Trophoblast cell (in vitro differentiated cells and primary cell): ENCODE data around the gene PPFIBP2.

Experiments used
- DNase-seq, 2 donors: peaks; one replicate each; pipeline ENCODE4 v3.0.0-alpha.2; 2016
- H2AFZ ChIP-seq: 2 replicates; pipeline ENCODE4 v1.6.1; 2013; ENCODE audit warnings: low read length, moderate library complexity, mild to moderate bottlenecking; ENCODE audit not compliant: insufficient read depth, poor library complexity
- H2AK5ac ChIP-seq: 2 replicates; pipeline ENCODE4 v1.6.1; 2013; ENCODE audit warnings: mild to moderate bottlenecking, low read length
- H2BK120ac ChIP-seq: 2 replicates; pipeline ENCODE4 v1.6.1; 2013; ENCODE audit warnings: low read length, mild to moderate bottlenecking, moderate library complexity; ENCODE audit not compliant: insufficient read depth, poor library complexity
- H2BK12ac ChIP-seq: 2 replicates; pipeline ENCODE4 v1.6.1; 2013; ENCODE audit warnings: mild to moderate bottlenecking, low read length, moderate library complexity
- H2BK5ac ChIP-seq: 2 replicates; pipeline ENCODE4 v1.6.1; 2013; ENCODE audit warnings: low read length, low read depth, moderate library complexity, mild to moderate bottlenecking; ENCODE audit not compliant: poor library complexity
- H3K14ac ChIP-seq: 2 replicates; pipeline ENCODE4 v1.6.1; 2013; ENCODE audit warnings: mild to moderate bottlenecking, low read length
- H3K18ac ChIP-seq: 2 replicates; pipeline ENCODE4 v1.6.1; 2013; ENCODE audit warnings: mild to moderate bottlenecking, low read length
- H3K23ac ChIP-seq: 2 replicates; pipeline ENCODE4 v1.6.1; 2013; ENCODE audit warnings: low read length
- H3K27ac ChIP-seq: 2 replicates; pipeline ENCODE4 v1.5.1; 2013; ENCODE audit warnings: low read depth, mild to moderate bottlenecking, inconsistent platforms, low read length, moderate library complexity
- H3K27me3 ChIP-seq: 2 replicates; pipeline ENCODE4 v1.6.1; 2013; ENCODE audit warnings: inconsistent platforms, mild to moderate bottlenecking, low read length, moderate library complexity; ENCODE audit not compliant: insufficient read depth
- H3K36me3 ChIP-seq, 2 experiments: 1 replicate in 1 of 2; 2 replicates in 1 of 2; pipeline ENCODE4 v1.6.1; 2013; ENCODE audit warnings: low read length in 2 of 2, mild to moderate bottlenecking in 2 of 2, moderate library complexity in 1 of 2; ENCODE audit not compliant: insufficient read depth in 2 of 2, control insufficient read depth in 1 of 2
- H3K4ac ChIP-seq: 2 replicates; pipeline ENCODE4 v1.6.1; 2013; ENCODE audit warnings: low read depth, mild to moderate bottlenecking, low read length, moderate library complexity
- H3K4me1 ChIP-seq, 2 experiments: 1 replicate in 1 of 2; 2 replicates in 1 of 2; pipeline ENCODE4 v1.6.1; 2013; ENCODE audit warnings: low read length in 2 of 2, mild to moderate bottlenecking in 2 of 2, moderate library complexity in 1 of 2; ENCODE audit not compliant: insufficient read depth in 2 of 2, control insufficient read depth in 1 of 2
- H3K4me2 ChIP-seq: 2 replicates; pipeline ENCODE4 v1.6.1; 2013; ENCODE audit warnings: inconsistent platforms, mild to moderate bottlenecking, low read length, moderate library complexity
- H3K4me3 ChIP-seq: 2 replicates; pipeline ENCODE4 v1.5.1; 2013; ENCODE audit warnings: mild to moderate bottlenecking, low read depth, low read length, inconsistent platforms
- H3K79me1 ChIP-seq: one replicate; pipeline ENCODE4 v1.6.1; 2013; ENCODE audit warnings: low read length
- H3K79me2 ChIP-seq: 2 replicates; pipeline ENCODE4 v1.6.1; 2013; ENCODE audit warnings: low read length, mild to moderate bottlenecking; ENCODE audit not compliant: control insufficient read depth, insufficient read depth, poor library complexity
- H3K9ac ChIP-seq: 2 replicates; pipeline ENCODE4 v1.6.1; 2013; ENCODE audit warnings: mild to moderate bottlenecking, low read length
- H3K9me3 ChIP-seq: 2 replicates; pipeline ENCODE4 v1.6.1; 2013; ENCODE audit warnings: low read depth, mild to moderate bottlenecking, control low read depth, inconsistent platforms, low read length; ENCODE audit not compliant: insufficient read depth
- H4K12ac ChIP-seq: 2 replicates; pipeline ENCODE4 v1.6.1; 2013; ENCODE audit warnings: low read depth, mild to moderate bottlenecking, low read length, moderate library complexity
- H4K8ac ChIP-seq: 2 replicates; pipeline ENCODE4 v1.6.1; 2013; ENCODE audit warnings: low read depth, mild to moderate bottlenecking, low read length, moderate library complexity
- H4K91ac ChIP-seq: one replicate; pipeline ENCODE4 v1.6.1; 2013; ENCODE audit warnings: low read depth, mild to moderate bottlenecking, low read length, moderate library complexity
- WGBS: extraction: QIAGEN DNeasy Blood & Tissue Kit; methylation state at CpG from one replicate; pipeline ENCODE4 v1.1.7; 2013; ENCODE audit warnings: missing lambda C conversion rate; ENCODE audit not compliant: insufficient read length, insufficient coverage; ENCODE audit errors: extremely low coverage; 5-methylcytosine and 5-hydroxymethylcytosine counted together

The PPFIBP2 gene

GRCh38 chr11:7558046-7558445 is 44.2 kb downstream of the PPFIBP2 start:
- H3K9ac ChIP-seq: no peak overlapping the region
- no peak overlapping the region for H4K91ac ChIP-seq
- H3K36me3 ChIP-seq: no peaks in the 10 kb centered on the region
- H3K79me2 ChIP-seq: no peaks in the 10 kb centered on the region
- H3K27ac ChIP-seq: no peak overlapping the region
- no peak for DNase-seq
- no peaks in the 10 kb centered on the region for H3K27me3 ChIP-seq
- no peak overlapping the region for H3K4me3 ChIP-seq
- H2BK120ac ChIP-seq: no peak overlapping the region
- H3K79me1 ChIP-seq: no peaks in the 10 kb centered on the region
- H3K18ac ChIP-seq: no peak overlapping the region
- no peak overlapping the region for H3K4ac ChIP-seq
- H3K4me1 ChIP-seq: peaks cover 2 to 8% of the 10 kb centered on the region in 2 experiments
- no peak overlapping the region for H2AFZ ChIP-seq
- H2BK12ac ChIP-seq: no peak overlapping the region
- H3K23ac ChIP-seq: no peak overlapping the region
- H2BK5ac ChIP-seq: no peak overlapping the region
- no peak overlapping the region for H3K4me2 ChIP-seq
- H4K12ac ChIP-seq: no peak overlapping the region
- no peak overlapping the region for H4K8ac ChIP-seq
- H3K14ac ChIP-seq: no peak overlapping the region
- H2AK5ac ChIP-seq: no peak overlapping the region
- H3K9me3 ChIP-seq: no peaks in the 10 kb centered on the region

- no peak overlapping the region for H4K91ac ChIP-seq
- H3K9ac ChIP-seq: no peak overlapping the region
- H2AFZ ChIP-seq: no peak overlapping the region
- H2AK5ac ChIP-seq: no peak overlapping the region
- H3K36me3 ChIP-seq: no peaks in the 10 kb centered on the region
- no peak overlapping the region for H4K8ac ChIP-seq
- H3K18ac ChIP-seq: no peak overlapping the region
- no peak overlapping the region for H3K27ac ChIP-seq
- no peak overlapping the region for H3K23ac ChIP-seq
- no peak overlapping the region for H2BK120ac ChIP-seq
- H3K4me3 ChIP-seq: no peak overlapping the region
- no peaks in the 10 kb centered on the region for H3K9me3 ChIP-seq
- no peak overlapping the region for H4K12ac ChIP-seq
- H3K27me3 ChIP-seq: no peaks in the 10 kb centered on the region
- H3K79me1 ChIP-seq: no peaks in the 10 kb centered on the region
- no CpG with 5 or more reads among the region's 4 CpGs for WGBS
- H3K79me2 ChIP-seq: no peaks in the 10 kb centered on the region
- no peak overlapping the region for H3K14ac ChIP-seq
- H3K4me1 ChIP-seq: peaks cover 5 to 6% of the 10 kb centered on the region in 2 experiments
- no peak overlapping the region for H3K4me2 ChIP-seq
- H3K4ac ChIP-seq: no peak overlapping the region
- H2BK12ac ChIP-seq: no peak overlapping the region
- no peak overlapping the region for H2BK5ac ChIP-seq
- DNase-seq: no peak
Measured at GRCh38 chr11:7559398-7560283, 45.8 kb downstream of the PPFIBP2 start.

- H3K79me2 ChIP-seq: no peaks in the 10 kb centered on the region
- no peaks in the 10 kb centered on the region for H3K27me3 ChIP-seq
- no peak overlapping the region for H2AFZ ChIP-seq
- no peak overlapping the region for H3K4me3 ChIP-seq
- no peak overlapping the region for H3K23ac ChIP-seq
- no peak overlapping the region for H3K14ac ChIP-seq
- no peak overlapping the region for H3K27ac ChIP-seq
- peaks cover 0 to 4% of the 10 kb centered on the region in 2 experiments for H3K36me3 ChIP-seq
- peaks cover 0 to 3% of the 10 kb centered on the region in 2 experiments for H3K4me1 ChIP-seq
- no peaks in the 10 kb centered on the region for H3K79me1 ChIP-seq
- no peak overlapping the region for H2AK5ac ChIP-seq
- no CpG with 5 or more reads among the region's 2 CpGs for WGBS
- no peak overlapping the region for H3K4ac ChIP-seq
- no peak overlapping the region for H3K9ac ChIP-seq
- H2BK12ac ChIP-seq: no peak overlapping the region
- no peak overlapping the region for H2BK120ac ChIP-seq
- H4K8ac ChIP-seq: no peak overlapping the region
- no peak overlapping the region for H2BK5ac ChIP-seq
- no peak for DNase-seq
- H3K4me2 ChIP-seq: no peak overlapping the region
- H3K9me3 ChIP-seq: no peaks in the 10 kb centered on the region
- no peak overlapping the region for H3K18ac ChIP-seq
- H4K12ac ChIP-seq: no peak overlapping the region
- H4K91ac ChIP-seq: no peak overlapping the region
Measured at GRCh38 chr11:7561562-7561961, 47.8 kb downstream of the PPFIBP2 start.

GRCh38 chr11:7563281-7563680 is 49.5 kb downstream of the PPFIBP2 start:
- Histone ChIP-seq H4K91ac (no peak overlapping the region), H2AK5ac (no peak overlapping the region), H3K36me3 (peaks cover 0 to 4% of the 10 kb centered on the region in 2 experiments), H2BK120ac (no peak overlapping the region), H3K27me3 (no peaks in the 10 kb centered on the region), H3K27ac (no peak overlapping the region), H3K4me2 (no peak overlapping the region), H3K4ac (no peak overlapping the region), H3K4me3 (no peak overlapping the region), H3K23ac (no peak overlapping the region), H4K8ac (no peak overlapping the region), H3K18ac (no peak overlapping the region), H2BK5ac (no peak overlapping the region), H3K79me2 (no peaks in the 10 kb centered on the region), H2BK12ac (no peak overlapping the region), H2AFZ (no peak overlapping the region), H3K4me1 (peaks cover 0 to 3% of the 10 kb centered on the region in 2 experiments), H4K12ac (no peak overlapping the region), H3K9me3 (no peaks in the 10 kb centered on the region), H3K9ac (no peak overlapping the region), H3K79me1 (no peaks in the 10 kb centered on the region), H3K14ac (no peak overlapping the region)
- no peak for DNase-seq
- WGBS: no CpG with 5 or more reads among the region's 2 CpGs
